ENCODE results near the gene HOXD1. TPM values are rescaled to one million over a fixed set of nuclear protein-coding genes. Genes with fewer than 3 reads are reported as not detected.

The HOXD1 gene
- total RNA-seq, 1 donor from 2014 or later: not detected

- Mint-ChIP-seq H3K4me1 (ENCODE audit: low read depth, unreplicated experiment) (no peaks in the 10 kb centered on the region), H3K36me3 (ENCODE audit: unreplicated experiment) (no peaks in the 10 kb centered on the region), H3K27ac (ENCODE audit: unreplicated experiment) (no peak overlapping the region), H3K9me3 (ENCODE audit: unreplicated experiment) (no peaks in the 10 kb centered on the region), H3K27me3 (ENCODE audit: unreplicated experiment) (peaks cover 9% of the 10 kb centered on the region), H3K4me3 (ENCODE audit: unreplicated experiment) (no peak overlapping the region)
- TF ChIP-seq CTCF (IDR thresholded peaks at IDR 0.05; ENCODE audit: partially characterized antibody, unreplicated experiment): no peak
- no peak for DNase-seq
Measured at GRCh38 chr2:176193048-176193447, 4.6 kb downstream of the HOXD1 start.

GRCh38 chr2:176199902-176200301, 11.4 kb downstream of the HOXD1 start:
- no peak for DNase-seq
- Mint-ChIP-seq H3K27me3 (ENCODE audit: unreplicated experiment) (peaks cover 2% of the 10 kb centered on the region), H3K4me1 (ENCODE audit: low read depth, unreplicated experiment) (no peaks in the 10 kb centered on the region), H3K9me3 (ENCODE audit: unreplicated experiment) (no peaks in the 10 kb centered on the region), H3K27ac (ENCODE audit: unreplicated experiment) (no peak overlapping the region), H3K4me3 (ENCODE audit: unreplicated experiment) (no peak overlapping the region), H3K36me3 (ENCODE audit: unreplicated experiment) (no peaks in the 10 kb centered on the region)
- no peak for TF ChIP-seq CTCF (IDR thresholded peaks at IDR 0.05; ENCODE audit: partially characterized antibody, unreplicated experiment)

DNA sequence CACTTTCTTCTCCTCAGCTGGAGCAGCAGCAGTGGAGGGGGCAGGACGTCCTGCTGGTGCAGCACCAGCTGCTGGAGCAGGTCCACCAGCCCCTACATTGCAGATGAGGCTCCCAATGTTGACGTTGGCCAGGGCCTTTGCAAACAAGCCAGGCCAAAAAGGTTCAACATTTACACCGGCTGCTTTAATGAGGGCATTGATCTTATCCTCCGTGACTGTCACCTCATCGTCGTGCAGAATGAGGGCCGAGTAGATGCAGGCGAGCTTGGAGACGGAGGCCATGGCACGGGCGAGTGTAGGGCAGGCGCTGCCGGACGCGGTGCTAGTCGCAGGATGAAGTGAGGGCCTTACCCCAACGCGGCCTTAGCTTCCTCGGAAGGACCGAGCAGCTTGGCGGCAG, 12.5 kb downstream of the HOXD1 start:
- Mint-ChIP-seq H3K4me1 (ENCODE audit: low read depth, unreplicated experiment) (no peaks in the 10 kb centered on the region), H3K27me3 (ENCODE audit: unreplicated experiment) (peaks cover 2% of the 10 kb centered on the region), H3K36me3 (ENCODE audit: unreplicated experiment) (no peaks in the 10 kb centered on the region), H3K9me3 (ENCODE audit: unreplicated experiment) (no peaks in the 10 kb centered on the region), H3K27ac (ENCODE audit: unreplicated experiment) (no peak overlapping the region), H3K4me3 (ENCODE audit: unreplicated experiment) (no peak overlapping the region)
- TF ChIP-seq CTCF (IDR thresholded peaks at IDR 0.05; ENCODE audit: partially characterized antibody, unreplicated experiment): no peak
- no peak for DNase-seq

DNA sequence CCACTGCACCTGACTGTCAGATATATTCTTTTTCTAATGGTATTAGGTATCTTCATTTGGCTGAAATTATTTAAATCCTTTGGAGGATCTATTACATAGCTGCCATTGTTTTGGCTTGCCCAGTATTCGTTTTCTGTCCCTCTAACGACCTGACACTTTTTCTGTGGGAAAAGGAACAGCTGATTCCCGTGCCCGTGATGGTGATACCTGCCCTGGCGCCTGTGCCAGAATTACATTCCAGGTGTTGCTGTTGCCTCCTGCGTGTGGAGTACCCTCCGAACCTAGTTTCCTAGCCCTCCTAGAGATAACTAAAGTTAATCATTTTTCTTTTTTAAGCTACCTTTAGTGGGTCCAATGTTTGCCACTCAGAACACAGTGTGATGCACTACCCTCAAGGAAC, 14.0 kb downstream of the HOXD1 start:
- DNase-seq: no peak
- TF ChIP-seq CTCF (IDR thresholded peaks at IDR 0.05; ENCODE audit: partially characterized antibody, unreplicated experiment): no peak
- no peak overlapping the region for H3K27ac Mint-ChIP-seq (ENCODE audit: unreplicated experiment)
- H3K4me3 Mint-ChIP-seq (ENCODE audit: unreplicated experiment): no peak overlapping the region
- H3K36me3 Mint-ChIP-seq (ENCODE audit: unreplicated experiment): no peaks in the 10 kb centered on the region
- no peaks in the 10 kb centered on the region for H3K9me3 Mint-ChIP-seq (ENCODE audit: unreplicated experiment)
- no peaks in the 10 kb centered on the region for H3K4me1 Mint-ChIP-seq (ENCODE audit: low read depth, unreplicated experiment)
- H3K27me3 Mint-ChIP-seq (ENCODE audit: unreplicated experiment): no peaks in the 10 kb centered on the region

GRCh38 chr2:176205126-176205525, 16.7 kb downstream of the HOXD1 start:
- no peak for TF ChIP-seq CTCF (IDR thresholded peaks at IDR 0.05; ENCODE audit: partially characterized antibody, unreplicated experiment)
- H3K4me3 Mint-ChIP-seq (ENCODE audit: unreplicated experiment): no peak overlapping the region
- no peaks in the 10 kb centered on the region for H3K27me3 Mint-ChIP-seq (ENCODE audit: unreplicated experiment)
- DNase-seq: no peak
- H3K4me1 Mint-ChIP-seq (ENCODE audit: low read depth, unreplicated experiment): no peaks in the 10 kb centered on the region
- no peak overlapping the region for H3K27ac Mint-ChIP-seq (ENCODE audit: unreplicated experiment)
- H3K36me3 Mint-ChIP-seq (ENCODE audit: unreplicated experiment): no peaks in the 10 kb centered on the region
- H3K9me3 Mint-ChIP-seq (ENCODE audit: unreplicated experiment): no peaks in the 10 kb centered on the region
